GM19099 (cell line): Measurements from ENCODE around the gene WRAP73.

Experiments used
- POLR2A ChIP-seq: IDR thresholded peaks from 3 replicates; pipeline ENCODE4 v1.6.1; 2011; ENCODE audit warnings: low read depth; ENCODE audit not compliant: insufficient read length; ENCODE audit errors: extremely low read depth

The WRAP73 gene

GRCh38 chr1:3661631-3662030 lies 11.7 kb upstream of the WRAP73 start:
- no peak for TF ChIP-seq POLR2A

- no peak for TF ChIP-seq POLR2A
Observed at GRCh38 chr1:3660704-3661103, 10.8 kb upstream of the WRAP73 start.

GRCh38 chr1:3659093-3659492 lies 9.2 kb upstream of the WRAP73 start:
- no peak for TF ChIP-seq POLR2A

GRCh38 chr1:3658231-3658615 lies 8.3 kb upstream of the WRAP73 start:
- TF ChIP-seq POLR2A = no peak

GRCh38 chr1:3657578-3658230 lies 7.8 kb upstream of the WRAP73 start:
- no peak for TF ChIP-seq POLR2A

GRCh38 chr1:3657096-3657475 lies 7.2 kb upstream of the WRAP73 start:
- TF ChIP-seq POLR2A = no peak

- no peak for TF ChIP-seq POLR2A
Observed at GRCh38 chr1:3656450-3657095, 6.7 kb upstream of the WRAP73 start.

- TF ChIP-seq POLR2A = no peak
Observed at GRCh38 chr1:3654549-3655281, 4.8 kb upstream of the WRAP73 start.

- no peak for TF ChIP-seq POLR2A
Observed at GRCh38 chr1:3653286-3653618, 3.3 kb upstream of the WRAP73 start.

GRCh38 chr1:3652548-3653285 lies 2.8 kb upstream of the WRAP73 start:
- TF ChIP-seq POLR2A = no peak

GRCh38 chr1:3651930-3652547 lies 2.1 kb upstream of the WRAP73 start, which contains the start of gene TP73:
TP73 (plus strand) TSS chr1:3652516; CDS start chr1:3682366, 29,850 bp downstream.
- peak; percentile 37 for TF ChIP-seq POLR2A

GRCh38 chr1:3651026-3651929 lies 1.4 kb upstream of the WRAP73 start:
- TF ChIP-seq POLR2A = no peak

- TF ChIP-seq POLR2A = no peak
Observed at GRCh38 chr1:3650248-3651025, 534 bp upstream of the WRAP73 start.
